Activated T-helper 2 cell treated with anti-CD3 and anti-CD28 coated beads, Interferon-gamma antibody, Interleukin-2, Interleukin-4, amounts not matched to agents 10 μg/mL and 5 μg/mL and 100 μg/mL, durations not matched to agents 14 hours and 24 hours and 36 hours (primary cell): ENCODE data around the gene PHOX2B. TPM values are rescaled to one million over a fixed set of nuclear protein-coding genes. Genes with fewer than 3 reads are reported as not detected.

Experiments
- DNase-seq: peaks from one replicate; pipeline ENCODE4 v3.0.0; 2021; ENCODE audit warnings: low spot score
- H3K27ac Mint-ChIP-seq: one replicate; pipeline ENCODE4 v1.8.0; 2021; ENCODE audit warnings: mixed read lengths
- H3K27me3 Mint-ChIP-seq: one replicate; pipeline ENCODE4 v1.8.0; 2021; ENCODE audit warnings: low read depth, mixed read lengths
- H3K36me3 Mint-ChIP-seq: one replicate; pipeline ENCODE4 v1.8.0; 2021; ENCODE audit warnings: low read depth, mixed read lengths
- H3K4me1 Mint-ChIP-seq: one replicate; pipeline ENCODE4 v1.8.0; 2021; ENCODE audit warnings: low read depth, mixed read lengths
- H3K4me3 Mint-ChIP-seq: one replicate; pipeline ENCODE4 v1.8.0; 2021; ENCODE audit warnings: low read depth, mild to moderate bottlenecking, moderate library complexity, mixed read lengths
- H3K9me3 Mint-ChIP-seq: one replicate; pipeline ENCODE4 v1.8.0; 2021; ENCODE audit warnings: mixed read lengths
- intact Hi-C: fragments of 100-400 bp; cut with micrococcal nuclease; formaldehyde crosslinking; loops from one replicate; pipeline ENCODE4 v1.15.1; 2023
- total RNA-seq: library from RNA; stranded (reverse); gene quantifications from 2 replicates; pipeline ENCODE4 v1.2.3, GENCODE V29; 2022

Gene PHOX2B
- not detected in 2 replicates for total RNA-seq

DNA sequence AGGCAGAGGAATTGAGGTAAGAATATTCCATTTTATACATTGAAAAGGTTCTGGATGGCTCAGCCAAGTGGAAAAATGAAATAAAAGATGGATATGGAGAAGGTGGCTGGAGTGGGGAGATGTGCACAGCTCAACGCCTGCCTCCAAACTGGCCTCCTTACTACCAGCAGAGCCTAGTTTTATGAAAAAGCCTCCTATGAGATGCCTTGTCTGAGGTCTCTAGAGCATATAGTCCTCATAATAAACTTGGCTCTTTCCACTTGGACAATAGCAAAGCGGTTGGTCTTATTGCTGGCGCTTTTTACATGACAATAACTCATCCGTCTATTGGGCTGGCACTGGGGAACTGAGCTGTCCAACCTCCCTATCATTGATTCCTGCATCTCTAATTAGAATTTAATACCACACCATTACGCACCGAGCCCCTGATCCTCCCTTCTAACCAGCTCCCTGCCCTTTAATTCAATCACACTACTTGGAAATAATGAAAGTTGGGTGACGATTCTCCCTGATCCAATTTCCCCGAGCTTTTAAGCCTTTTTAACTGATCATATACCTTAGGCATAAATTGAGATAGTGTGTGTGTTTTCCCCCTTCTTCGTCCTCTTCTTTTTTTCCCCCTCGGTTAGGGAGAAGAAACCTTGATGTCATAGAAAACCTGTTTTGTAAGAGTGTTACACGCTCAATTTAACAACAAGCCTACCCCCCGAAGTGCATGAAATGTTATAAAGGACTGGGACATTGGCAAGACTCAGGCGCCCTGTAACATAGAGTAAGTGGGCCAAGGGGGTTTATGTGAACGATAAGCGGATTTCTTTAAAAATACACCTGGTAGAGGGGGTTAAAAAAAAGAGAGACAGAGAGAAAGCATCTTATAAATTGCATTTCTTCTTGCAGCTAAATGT lies at the start of gene PHOX2B:
TSS of gene PHOX2B (minus strand) at position 155 of the 905 bp plus-strand sequence. CDS start at position 40, 115 bp downstream.
- Mint-ChIP-seq H3K27ac (no peak within 1 kb of the TSS), H3K4me3 (no peak within 1 kb of the TSS), H3K4me1 (peaks cover 1% of the 10 kb centered on the region), H3K27me3 (peaks cover 86% of the 10 kb centered on the region), H3K9me3 (peaks cover 5% of the 10 kb centered on the region), H3K36me3 (peaks cover 10% of the 10 kb centered on the region)
- intact Hi-C loops, result loop anchor here (2.0 kb wide), 1 partner anchor 116 kb away; no protein-coding TSS in a partner anchor
- no peak for DNase-seq

DNA sequence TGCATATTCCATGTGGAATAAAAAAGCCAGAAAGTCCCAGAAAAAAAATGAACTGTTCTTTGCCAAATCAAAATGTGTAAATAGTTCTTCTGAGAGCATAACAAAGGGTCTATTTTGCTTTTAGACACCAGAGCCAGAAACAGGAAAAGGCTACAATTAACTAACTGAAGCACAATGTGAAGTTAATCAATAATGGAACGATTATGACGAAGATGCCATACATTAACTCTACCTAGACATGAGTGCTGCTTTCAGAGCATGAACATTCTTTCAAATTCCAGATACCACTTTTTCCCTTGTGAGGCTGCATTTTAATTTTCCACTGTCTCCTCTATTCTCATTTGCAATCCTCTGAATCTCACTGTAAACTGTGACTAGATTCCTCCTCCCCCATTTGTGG lies 48.7 kb upstream of the PHOX2B start:
- Mint-ChIP-seq H3K4me3 (no peak overlapping the region), H3K27ac (no peak overlapping the region), H3K27me3 (peaks cover 5% of the 10 kb centered on the region), H3K36me3 (no peaks in the 10 kb centered on the region), H3K9me3 (no peaks in the 10 kb centered on the region), H3K4me1 (no peaks in the 10 kb centered on the region)
- intact Hi-C loops, result no loop called here
- DNase-seq, result no peak

DNA sequence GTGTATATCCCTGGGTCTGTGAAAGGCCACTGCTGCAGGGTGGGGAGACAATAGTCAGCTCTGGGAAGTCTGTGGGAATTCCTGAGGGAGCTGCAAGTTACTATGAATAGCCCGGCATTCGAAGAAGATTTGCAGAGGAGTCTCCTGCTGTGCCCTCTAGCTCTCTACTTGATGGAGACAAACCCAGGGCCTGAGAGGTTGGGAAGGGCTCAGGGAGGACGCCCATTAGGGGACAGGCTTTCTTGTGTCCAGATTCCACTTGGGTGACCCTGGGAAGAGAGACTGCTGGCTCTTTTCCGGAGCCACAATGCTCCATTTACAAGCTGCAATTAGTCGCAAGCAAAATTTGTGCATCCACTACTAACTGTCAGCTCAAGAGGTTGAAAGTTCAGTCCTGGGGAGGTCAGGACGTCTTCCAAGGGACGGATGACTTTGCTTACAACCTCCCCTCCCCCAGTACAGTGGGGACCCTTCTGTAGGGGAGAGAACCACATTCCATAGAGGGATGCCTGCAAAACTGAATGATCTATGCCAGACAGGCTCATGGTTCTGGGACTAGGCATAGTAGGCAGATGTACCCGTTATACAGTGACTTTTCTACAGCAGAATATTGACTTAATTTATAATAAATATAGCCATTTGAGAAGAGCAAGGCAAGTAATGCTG lies 48.2 kb upstream of the PHOX2B start:
- DNase-seq, result no peak
- Mint-ChIP-seq H3K27ac (no peak overlapping the region), H3K4me3 (no peak overlapping the region), H3K9me3 (no peaks in the 10 kb centered on the region), H3K4me1 (no peaks in the 10 kb centered on the region), H3K27me3 (peaks cover 5% of the 10 kb centered on the region), H3K36me3 (no peaks in the 10 kb centered on the region)
- intact Hi-C loops, result no loop called here

DNA sequence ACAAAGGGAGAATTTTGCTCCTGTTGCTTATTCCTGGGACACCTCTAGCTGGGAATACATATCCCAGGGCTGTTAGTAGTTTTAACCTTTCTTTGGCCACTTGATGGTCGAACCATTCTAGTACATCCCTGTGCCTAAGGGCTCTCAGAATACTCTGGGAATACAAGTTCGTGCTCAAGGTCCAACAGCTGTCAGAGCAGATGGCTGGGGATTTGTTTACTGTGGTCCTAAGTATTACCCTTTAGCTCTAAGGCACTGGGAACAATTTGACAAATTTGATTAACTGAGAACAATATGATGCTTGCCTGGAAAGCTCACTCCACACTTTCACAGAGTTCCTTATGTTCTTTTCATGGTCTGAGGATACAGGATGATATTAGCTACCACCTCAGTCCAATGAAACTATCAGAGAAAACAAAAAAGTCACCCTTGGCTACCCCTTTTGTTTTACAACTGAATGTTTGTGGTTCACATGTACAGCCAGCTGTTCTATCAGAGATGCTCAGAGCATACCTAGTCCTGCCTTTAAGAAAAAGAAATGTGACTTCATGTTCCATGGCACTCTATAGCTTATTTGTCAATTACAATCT lies 47.4 kb upstream of the PHOX2B start:
- Mint-ChIP-seq H3K27me3 (peaks cover 5% of the 10 kb centered on the region), H3K27ac (no peak overlapping the region), H3K4me1 (no peaks in the 10 kb centered on the region), H3K9me3 (no peaks in the 10 kb centered on the region), H3K36me3 (no peaks in the 10 kb centered on the region), H3K4me3 (no peak overlapping the region)
- DNase-seq, result no peak
- intact Hi-C loops, result no loop called here

DNA sequence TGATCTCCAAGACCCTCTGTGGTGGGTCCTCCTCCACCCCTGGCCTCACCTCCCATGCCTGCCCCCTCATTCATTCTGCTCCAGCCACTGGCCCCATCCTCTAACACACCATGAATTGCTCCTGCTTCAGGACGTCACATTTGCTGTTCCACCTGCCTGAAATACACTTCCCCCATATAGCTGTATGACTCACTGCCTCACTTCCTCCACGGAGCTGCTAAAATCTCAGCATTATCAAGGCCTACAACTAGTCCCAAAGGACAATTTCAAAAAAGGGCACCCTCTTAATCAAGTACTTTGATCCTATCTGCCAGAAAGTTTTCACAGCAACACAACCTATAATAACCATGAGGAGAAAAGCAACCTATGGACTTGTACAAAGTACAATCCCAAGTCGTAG lies 43.6 kb upstream of the PHOX2B start:
- no peak for DNase-seq
- Mint-ChIP-seq H3K4me1 (no peaks in the 10 kb centered on the region), H3K27ac (no peak overlapping the region), H3K27me3 (peaks cover 5% of the 10 kb centered on the region), H3K4me3 (no peak overlapping the region), H3K36me3 (no peaks in the 10 kb centered on the region), H3K9me3 (no peaks in the 10 kb centered on the region)
- intact Hi-C loops, result no loop called here

DNA sequence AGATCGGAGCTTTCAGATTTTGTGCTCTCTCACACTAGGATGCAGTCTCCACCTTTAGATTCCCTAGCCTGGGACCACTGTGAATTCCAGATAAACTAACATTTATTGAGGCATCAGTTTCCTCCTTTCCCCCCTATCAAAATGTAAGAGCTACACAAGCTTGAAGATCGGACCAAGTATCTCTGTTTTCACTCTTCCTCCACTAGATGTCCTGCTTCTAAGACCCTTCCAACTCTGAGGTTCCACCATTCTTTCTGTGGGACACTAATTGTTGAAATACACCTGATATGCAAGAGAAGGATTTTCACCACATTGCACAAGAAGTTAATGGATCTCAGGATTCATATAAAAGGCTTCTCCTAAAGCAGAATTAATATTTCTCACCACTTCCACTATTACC lies 43.0 kb upstream of the PHOX2B start:
- Mint-ChIP-seq H3K4me3 (no peak overlapping the region), H3K36me3 (no peaks in the 10 kb centered on the region), H3K9me3 (no peaks in the 10 kb centered on the region), H3K27ac (no peak overlapping the region), H3K27me3 (peaks cover 5% of the 10 kb centered on the region), H3K4me1 (no peaks in the 10 kb centered on the region)
- no peak for DNase-seq
- intact Hi-C loops, result no loop called here

DNA sequence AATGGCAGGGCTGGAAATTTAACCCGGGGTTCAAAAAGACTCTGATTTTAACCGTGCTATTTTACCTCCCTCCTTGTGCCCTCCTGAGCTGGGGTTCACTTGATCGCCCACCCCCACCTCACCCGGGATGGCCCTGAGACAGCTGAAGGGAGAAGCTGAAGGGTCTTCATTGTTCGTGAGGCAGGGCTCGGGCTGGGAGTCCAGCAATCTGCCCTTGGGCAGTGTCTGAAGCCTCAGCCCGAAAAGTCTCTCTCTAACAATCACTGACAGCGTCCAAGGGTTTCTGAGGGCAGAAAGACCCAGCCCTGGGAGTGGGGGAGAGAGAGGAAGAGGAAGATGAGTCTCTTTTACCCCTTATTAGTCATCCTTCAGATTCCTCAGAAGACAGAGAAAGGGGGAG lies 39.4 kb upstream of the PHOX2B start:
- Mint-ChIP-seq H3K27ac (no peak overlapping the region), H3K27me3 (peaks cover 2% of the 10 kb centered on the region), H3K36me3 (no peaks in the 10 kb centered on the region), H3K4me1 (no peaks in the 10 kb centered on the region), H3K4me3 (no peak overlapping the region), H3K9me3 (no peaks in the 10 kb centered on the region)
- no peak for DNase-seq
- intact Hi-C loops, result no loop called here

DNA sequence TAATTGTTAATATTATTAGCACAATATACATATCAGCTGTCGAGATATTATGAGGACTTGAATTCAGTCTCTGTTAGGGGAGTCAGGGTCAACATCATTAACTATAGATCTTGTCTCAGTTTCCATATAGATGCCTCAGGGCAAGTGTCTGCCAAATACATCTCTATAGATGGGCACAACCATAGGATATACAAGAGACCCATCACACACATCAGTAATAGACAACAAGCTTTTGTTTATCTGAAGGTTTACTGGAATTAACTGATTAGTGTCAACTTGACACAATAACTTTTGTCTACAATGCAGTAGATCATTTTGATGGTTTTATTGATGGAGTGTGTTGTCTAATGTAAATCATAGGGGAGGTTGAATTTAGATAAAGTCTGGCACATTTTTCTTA lies 37.1 kb upstream of the PHOX2B start:
- no peak overlapping the region for H3K4me3 Mint-ChIP-seq

DNA sequence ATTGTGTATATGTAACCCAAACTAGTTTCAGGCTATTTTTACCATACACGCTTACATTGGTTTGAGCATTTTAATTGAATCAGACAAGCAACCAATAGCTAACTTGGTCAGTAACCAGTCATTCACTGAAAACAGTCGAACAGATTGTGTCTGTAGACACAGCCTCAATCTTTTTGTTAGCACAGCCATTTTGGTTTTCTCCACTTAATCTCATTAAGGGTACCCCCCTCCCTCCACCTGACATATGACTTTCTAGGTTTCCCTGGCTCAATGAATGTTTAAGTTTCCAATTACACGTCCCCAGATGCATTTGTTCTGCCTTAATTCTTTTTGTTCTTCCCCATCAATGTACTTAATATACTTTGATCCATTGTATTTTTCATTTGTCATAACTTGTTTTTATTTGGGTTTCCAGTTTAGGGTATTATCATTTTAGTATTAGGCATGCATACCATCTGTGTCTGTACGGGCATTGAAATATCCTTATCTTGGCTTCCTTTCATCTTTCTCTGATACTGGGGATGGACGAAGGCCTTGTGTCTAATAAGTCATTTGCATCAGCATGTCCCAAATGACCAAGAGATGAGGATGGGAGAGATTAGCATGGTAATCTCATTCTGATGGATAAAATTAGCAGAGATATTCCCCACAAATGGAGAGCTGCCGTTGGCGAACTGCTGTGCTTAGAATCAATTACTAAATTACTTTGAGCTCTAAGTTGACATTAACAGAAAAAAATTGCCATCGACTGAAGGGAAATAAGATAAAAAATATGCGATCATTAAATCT lies 35.9 kb upstream of the PHOX2B start:
- no peak overlapping the region for H3K4me3 Mint-ChIP-seq
- intact Hi-C loops, result no loop called here
- no peaks in the 10 kb centered on the region for H3K27me3 Mint-ChIP-seq
- H3K4me1 Mint-ChIP-seq, result no peaks in the 10 kb centered on the region
- no peaks in the 10 kb centered on the region for H3K9me3 Mint-ChIP-seq
- H3K27ac Mint-ChIP-seq, result no peak overlapping the region
- DNase-seq, result no peak
- H3K36me3 Mint-ChIP-seq, result no peaks in the 10 kb centered on the region

More for the DNA sequence above, 37.1 kb upstream of the PHOX2B start:
- Mint-ChIP-seq H3K9me3 (no peaks in the 10 kb centered on the region), H3K36me3 (no peaks in the 10 kb centered on the region), H3K27ac (no peak overlapping the region), H3K27me3 (no peaks in the 10 kb centered on the region), H3K4me1 (no peaks in the 10 kb centered on the region)
- intact Hi-C loops, result no loop called here
- no peak for DNase-seq

DNA sequence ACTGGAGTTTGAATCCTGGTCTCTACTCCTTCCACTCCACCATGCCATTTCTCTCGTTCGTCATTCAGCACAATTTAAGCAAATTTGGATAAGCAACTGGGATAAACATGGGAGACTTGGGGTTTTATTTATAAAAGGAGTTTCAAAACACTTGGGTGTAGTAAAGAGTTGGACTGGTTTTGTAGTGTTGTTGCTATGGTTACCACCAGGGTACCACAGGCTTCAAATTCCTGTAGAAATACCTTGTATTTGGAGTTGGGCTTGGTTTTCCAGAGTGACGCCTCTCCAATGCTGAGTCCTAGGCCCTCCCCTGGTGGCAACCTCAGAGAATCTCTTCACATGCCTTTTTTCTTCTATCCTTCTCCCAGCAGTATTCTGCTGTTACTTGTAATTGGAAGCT lies 27.9 kb upstream of the PHOX2B start:
- intact Hi-C loops, result no loop called here
- Mint-ChIP-seq H3K4me1 (no peaks in the 10 kb centered on the region), H3K27ac (no peak overlapping the region), H3K36me3 (no peaks in the 10 kb centered on the region), H3K4me3 (no peak overlapping the region), H3K27me3 (peaks cover 4% of the 10 kb centered on the region), H3K9me3 (no peaks in the 10 kb centered on the region)
- DNase-seq, result no peak

DNA sequence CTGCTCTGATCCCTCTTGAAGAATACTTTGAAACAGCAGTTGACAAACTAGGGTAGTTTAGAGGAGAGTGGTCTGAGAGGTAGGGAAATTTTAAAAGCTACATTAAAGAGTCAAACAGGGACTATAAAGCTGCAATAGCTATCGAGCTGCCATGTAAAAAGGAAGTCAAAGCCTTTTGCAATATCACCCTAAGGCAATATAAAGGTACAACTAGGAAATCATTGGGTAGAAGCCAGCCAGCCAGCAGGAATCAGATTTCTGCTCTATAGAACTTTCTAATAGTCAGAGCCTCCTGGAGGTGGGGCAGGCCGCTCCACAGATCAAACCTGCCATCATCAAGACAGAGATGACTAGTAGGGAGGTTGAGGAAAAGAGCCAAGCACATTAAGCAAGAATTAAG lies 15.2 kb upstream of the PHOX2B start:
- Mint-ChIP-seq H3K4me1 (no peaks in the 10 kb centered on the region), H3K4me3 (no peak overlapping the region), H3K9me3 (no peaks in the 10 kb centered on the region), H3K27ac (no peak overlapping the region), H3K36me3 (no peaks in the 10 kb centered on the region), H3K27me3 (peaks cover 9% of the 10 kb centered on the region)
- DNase-seq, result no peak
- intact Hi-C loops, result no loop called here

DNA sequence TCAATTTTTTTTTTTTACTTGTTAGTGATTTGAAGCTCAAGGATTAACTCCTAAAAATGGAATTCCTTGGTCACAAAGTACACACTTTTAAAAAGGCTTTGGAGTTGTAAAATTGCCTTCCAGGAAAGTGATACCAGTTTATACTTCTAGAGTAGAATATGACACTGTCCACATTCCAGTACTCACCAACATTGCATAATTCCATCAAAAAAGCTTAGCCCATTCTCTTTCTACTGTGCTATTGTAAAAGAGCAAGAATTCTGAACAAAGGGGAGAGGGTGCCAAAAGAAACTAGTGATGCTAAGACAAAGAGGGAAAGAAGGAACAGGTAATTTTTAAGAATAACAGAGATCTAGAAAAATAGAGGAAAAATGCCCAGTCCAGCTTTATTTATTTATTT lies 10.4 kb upstream of the PHOX2B start:
- Mint-ChIP-seq H3K27me3 (peaks cover 24% of the 10 kb centered on the region), H3K4me1 (peaks cover 4% of the 10 kb centered on the region), H3K36me3 (no peaks in the 10 kb centered on the region), H3K9me3 (no peaks in the 10 kb centered on the region), H3K4me3 (no peak overlapping the region), H3K27ac (no peak overlapping the region)
- no peak for DNase-seq
- intact Hi-C loops, result no loop called here
